GM20000 (cell line): ENCODE measurements around the gene HOMER2.

Experiments used
- DNase-seq: peaks from one replicate; pipeline ENCODE4 v3.0.0; 2012; ENCODE audit warnings: low spot score
- TF ChIP-seq, protein P1 (sequence below): IDR thresholded peaks from 2 replicates; pipeline ENCODE4 v1.5.1; 2012; ENCODE audit warnings: mild to moderate bottlenecking, control low read depth; ENCODE audit errors: extremely low read depth, missing control alignments

Gene HOMER2

DNA sequence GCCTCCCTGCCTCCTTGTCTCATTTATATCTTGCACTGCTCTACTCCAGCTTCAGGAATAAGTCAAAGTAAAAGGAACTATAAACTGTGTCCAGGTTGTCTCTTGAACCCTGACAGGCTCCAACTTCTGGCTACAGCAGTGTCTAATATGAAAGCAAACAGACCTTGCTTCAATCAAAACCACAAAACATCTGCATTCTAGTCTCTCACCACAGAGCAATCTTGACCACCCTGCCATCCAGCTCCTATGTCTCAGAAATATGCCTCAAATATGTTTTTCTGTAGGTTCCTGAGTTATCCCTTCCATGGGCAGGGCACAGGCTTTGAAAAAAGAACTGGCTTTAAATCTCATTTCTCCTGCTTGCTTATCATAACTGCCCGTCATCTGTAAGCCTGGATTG lies 20.5 kb upstream of the HOMER2 start:
- TF ChIP-seq, protein P1, sequence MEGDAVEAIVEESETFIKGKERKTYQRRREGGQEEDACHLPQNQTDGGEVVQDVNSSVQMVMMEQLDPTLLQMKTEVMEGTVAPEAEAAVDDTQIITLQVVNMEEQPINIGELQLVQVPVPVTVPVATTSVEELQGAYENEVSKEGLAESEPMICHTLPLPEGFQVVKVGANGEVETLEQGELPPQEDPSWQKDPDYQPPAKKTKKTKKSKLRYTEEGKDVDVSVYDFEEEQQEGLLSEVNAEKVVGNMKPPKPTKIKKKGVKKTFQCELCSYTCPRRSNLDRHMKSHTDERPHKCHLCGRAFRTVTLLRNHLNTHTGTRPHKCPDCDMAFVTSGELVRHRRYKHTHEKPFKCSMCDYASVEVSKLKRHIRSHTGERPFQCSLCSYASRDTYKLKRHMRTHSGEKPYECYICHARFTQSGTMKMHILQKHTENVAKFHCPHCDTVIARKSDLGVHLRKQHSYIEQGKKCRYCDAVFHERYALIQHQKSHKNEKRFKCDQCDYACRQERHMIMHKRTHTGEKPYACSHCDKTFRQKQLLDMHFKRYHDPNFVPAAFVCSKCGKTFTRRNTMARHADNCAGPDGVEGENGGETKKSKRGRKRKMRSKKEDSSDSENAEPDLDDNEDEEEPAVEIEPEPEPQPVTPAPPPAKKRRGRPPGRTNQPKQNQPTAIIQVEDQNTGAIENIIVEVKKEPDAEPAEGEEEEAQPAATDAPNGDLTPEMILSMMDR = no peak
- DNase-seq = no peak

DNA sequence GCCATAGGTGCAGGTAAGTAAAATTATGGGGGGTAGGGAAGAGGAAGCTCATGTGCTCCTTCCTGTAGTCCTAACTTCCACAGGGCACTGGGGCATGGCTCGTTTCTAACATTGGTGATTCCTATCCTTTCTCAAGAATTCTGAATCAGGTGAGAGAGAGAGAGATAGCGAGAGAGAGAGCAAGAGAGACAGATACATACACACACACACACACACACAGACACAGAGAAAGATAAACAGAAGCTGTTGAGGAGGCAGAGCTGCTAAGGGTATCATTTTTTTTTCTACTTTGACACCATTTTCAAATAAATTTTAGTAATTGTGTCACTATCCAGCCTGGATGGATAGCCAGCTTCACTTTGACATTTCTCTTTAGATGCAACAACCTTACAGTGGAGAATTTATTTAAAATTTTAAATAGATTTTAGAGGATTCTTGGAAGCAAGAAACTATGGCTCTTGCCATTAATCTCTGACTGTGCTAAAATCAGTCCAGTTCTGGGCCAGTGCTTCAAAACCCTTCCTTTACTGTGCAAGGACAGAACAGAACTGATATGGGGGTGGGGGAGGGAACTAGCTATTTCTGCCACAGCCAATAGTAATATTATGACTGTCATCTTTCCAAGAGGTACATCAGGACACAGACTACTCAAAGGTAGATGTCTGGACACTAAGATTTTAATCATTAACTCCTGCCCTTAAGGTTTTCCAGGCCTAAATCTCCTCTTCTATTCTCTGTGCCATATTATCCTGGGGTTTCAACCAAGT lies 18.9 kb upstream of the HOMER2 start:
- no peak for DNase-seq
- TF ChIP-seq, protein P1 = no peak

DNA sequence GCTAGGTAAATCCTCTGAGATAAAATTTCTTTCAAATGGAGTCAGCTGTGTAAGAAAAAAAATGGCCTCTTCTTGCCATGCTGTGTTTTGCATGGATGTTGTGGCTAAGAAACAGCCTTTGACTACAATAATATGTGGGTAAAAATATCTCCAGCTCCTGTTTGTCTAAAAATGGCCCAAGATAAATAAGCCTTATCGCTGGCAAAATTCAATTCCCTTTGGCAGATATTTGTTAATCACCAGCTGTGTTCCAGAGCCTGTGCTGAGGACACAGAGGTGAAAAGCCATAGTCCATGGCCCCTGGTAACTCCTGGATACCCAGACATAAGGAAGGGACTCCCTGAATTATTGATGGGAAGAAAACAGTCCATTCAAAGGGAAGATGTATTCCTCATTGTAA lies 18.2 kb upstream of the HOMER2 start:
- TF ChIP-seq, protein P1 = no peak
- DNase-seq = no peak

DNA sequence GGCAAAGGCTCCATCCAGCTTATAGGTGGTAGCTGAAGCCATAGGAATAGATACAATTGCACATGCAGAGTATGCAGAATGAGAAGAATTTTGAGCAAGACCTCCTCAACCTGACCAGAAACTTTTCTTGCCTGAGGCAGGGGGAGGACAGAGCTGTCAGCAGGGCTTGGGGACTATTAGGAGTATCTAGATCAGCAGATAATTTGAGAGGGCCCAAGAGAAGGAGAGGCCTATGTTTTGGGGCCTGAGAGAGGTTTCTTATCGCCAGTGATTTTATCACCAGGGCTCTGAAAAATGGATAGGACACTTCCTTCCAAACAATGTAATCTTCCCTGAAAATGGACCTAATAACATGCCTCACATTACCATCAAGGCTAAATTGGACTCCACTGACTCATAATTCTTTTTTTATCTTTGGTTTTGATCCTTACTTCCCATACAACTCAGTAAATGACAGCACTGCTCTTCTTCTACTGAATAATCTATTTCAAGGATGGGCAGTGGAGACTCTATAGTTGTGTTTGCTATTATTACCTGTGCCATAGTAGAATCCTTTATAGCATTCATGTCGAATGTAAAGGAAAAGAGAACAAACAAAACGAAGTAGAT lies 17.7 kb upstream of the HOMER2 start:
- TF ChIP-seq, protein P1 = no peak

DNA sequence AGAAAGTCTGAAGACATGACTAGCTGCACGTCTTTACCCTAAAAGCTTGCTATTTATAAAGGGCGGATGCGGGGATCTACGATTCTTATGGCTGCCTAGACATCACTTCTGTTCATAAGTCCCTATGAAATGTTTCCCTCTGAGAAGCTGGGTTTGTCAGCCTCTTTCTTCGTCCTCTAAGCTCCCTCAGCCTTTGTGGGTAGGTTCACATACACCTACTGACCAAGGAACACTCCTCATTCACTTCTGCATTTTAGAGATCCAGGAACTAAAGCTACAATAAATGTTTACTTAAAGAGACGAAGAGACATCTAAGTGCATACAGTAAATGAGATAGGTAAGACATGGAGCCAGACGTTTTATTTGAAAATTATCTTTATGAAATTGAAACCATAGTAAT lies 16.8 kb upstream of the HOMER2 start:
- TF ChIP-seq, protein P1 = no peak
- no peak for DNase-seq

More for the DNA sequence above, 17.7 kb upstream of the HOMER2 start:
- no peak for DNase-seq

DNA sequence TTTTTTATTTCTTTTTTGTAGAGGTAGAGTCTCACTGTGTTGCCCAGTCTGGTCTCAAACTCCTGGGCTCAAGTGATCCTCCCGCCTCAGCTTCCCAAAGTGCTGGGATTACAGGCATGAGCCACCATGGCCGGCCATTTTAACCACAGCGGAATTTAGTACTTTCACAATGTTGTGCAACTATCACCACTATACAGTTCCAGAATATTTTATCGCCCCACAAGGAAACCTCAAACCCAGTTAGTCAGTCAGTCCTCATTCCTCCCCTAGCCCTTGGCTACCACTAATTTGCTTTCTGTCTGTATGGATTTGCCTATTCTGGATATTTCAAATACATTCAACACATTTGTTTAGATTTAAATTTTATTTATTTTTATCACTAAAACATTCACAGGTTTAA lies 15.5 kb upstream of the HOMER2 start:
- no peak for DNase-seq
- TF ChIP-seq, protein P1 = no peak

DNA sequence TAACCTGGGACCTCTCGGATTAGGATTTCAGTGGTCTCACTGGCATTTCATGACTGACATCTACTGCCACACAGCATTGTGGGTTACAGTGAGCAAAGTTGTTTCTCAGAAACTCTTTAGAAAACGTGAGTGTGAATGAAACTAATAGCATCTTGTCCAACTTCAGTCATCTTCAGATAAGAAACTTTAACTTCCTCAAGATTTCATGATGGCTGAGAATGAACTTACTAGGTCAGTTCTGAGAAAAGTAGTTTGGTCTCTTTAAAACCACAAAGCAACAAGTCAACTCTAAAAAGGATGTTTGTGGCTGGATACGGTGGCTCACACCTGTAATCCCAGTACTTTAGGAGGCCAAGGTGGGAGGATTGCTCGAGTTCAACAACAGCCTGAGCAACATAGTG lies 14.2 kb upstream of the HOMER2 start:
- TF ChIP-seq, protein P1 = no peak
- DNase-seq = peak; percentile 41
